ENCODE results near the gene CCR6. TPM values are rescaled to one million over a fixed set of nuclear protein-coding genes. Genes with fewer than 3 reads are reported as not detected.

The CCR6 gene
- total and polyA plus RNA-seq, 10 of the 15 experiments (the other 5 are each of a cell fraction or from before 2014, with no cell fraction given): 2.2 to 7.6 (median 6.7) TPM

- no peak for TF ChIP-seq CEBPZ (IDR thresholded peaks at IDR 0.05; ENCODE audit: low read depth, low read length)
- TF ChIP-seq RAD21 (IDR thresholded peaks at IDR 0.05; ENCODE audit: insufficient read depth, low read depth, low read length): no peak
- no peak for TF ChIP-seq ESRRA (IDR thresholded peaks at IDR 0.05; ENCODE audit: low read length)
- TF ChIP-seq SIN3A (IDR thresholded peaks at IDR 0.05; ENCODE audit: low read depth, low read length): no peak
- no peak for TF ChIP-seq SMAD1 (IDR thresholded peaks at IDR 0.05; ENCODE audit: low read depth, partially characterized antibody)
- TF ChIP-seq, protein P1, sequence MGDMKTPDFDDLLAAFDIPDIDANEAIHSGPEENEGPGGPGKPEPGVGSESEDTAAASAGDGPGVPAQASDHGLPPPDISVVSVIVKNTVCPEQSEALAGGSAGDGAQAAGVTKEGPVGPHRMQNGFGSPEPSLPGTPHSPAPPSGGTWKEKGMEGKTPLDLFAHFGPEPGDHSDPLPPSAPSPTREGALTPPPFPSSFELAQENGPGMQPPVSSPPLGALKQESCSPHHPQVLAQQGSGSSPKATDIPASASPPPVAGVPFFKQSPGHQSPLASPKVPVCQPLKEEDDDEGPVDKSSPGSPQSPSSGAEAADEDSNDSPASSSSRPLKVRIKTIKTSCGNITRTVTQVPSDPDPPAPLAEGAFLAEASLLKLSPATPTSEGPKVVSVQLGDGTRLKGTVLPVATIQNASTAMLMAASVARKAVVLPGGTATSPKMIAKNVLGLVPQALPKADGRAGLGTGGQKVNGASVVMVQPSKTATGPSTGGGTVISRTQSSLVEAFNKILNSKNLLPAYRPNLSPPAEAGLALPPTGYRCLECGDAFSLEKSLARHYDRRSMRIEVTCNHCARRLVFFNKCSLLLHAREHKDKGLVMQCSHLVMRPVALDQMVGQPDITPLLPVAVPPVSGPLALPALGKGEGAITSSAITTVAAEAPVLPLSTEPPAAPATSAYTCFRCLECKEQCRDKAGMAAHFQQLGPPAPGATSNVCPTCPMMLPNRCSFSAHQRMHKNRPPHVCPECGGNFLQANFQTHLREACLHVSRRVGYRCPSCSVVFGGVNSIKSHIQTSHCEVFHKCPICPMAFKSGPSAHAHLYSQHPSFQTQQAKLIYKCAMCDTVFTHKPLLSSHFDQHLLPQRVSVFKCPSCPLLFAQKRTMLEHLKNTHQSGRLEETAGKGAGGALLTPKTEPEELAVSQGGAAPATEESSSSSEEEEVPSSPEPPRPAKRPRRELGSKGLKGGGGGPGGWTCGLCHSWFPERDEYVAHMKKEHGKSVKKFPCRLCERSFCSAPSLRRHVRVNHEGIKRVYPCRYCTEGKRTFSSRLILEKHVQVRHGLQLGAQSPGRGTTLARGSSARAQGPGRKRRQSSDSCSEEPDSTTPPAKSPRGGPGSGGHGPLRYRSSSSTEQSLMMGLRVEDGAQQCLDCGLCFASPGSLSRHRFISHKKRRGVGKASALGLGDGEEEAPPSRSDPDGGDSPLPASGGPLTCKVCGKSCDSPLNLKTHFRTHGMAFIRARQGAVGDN (IDR thresholded peaks at IDR 0.05): 0 out of 2 replicates have a peak, but pooled peaks have one; percentile 14
These were observed 28.8 kb downstream of the CCR6 start (continued) for GRCh38 chr6:167151648-167152047.

Data from GM12878 (cell line).